Gastroesophageal sphincter (tissue), 4 donors: ENCODE data around the gene SMARCA1. TPM values are rescaled to one million over a fixed set of nuclear protein-coding genes. Genes with fewer than 3 reads are reported as not detected.

ENCODE experiments used
- ATAC-seq: fragments of 150-250 bp; one replicate; pipeline ENCODE4 v1.9.1; 2016; ENCODE audit warnings: mild to moderate bottlenecking, moderate library complexity
- H3K27ac ChIP-seq, 4 donors: fragments of 200-600 bp; sonication (generic) in 3 of 4; 1 replicate in 3 of 4; 2 replicates in 1 of 4; pipeline ENCODE4 v1.5.1; 2016 to 2019
- H3K27me3 ChIP-seq: fragments of 200-600 bp; sonication (generic); one replicate; pipeline ENCODE4 v1.5.1; 2019
- H3K36me3 ChIP-seq, 2 donors: fragments of 200-600 bp; sonication (generic); one replicate each; pipeline ENCODE4 v1.5.1; 2019; ENCODE audit warnings: control low read depth in 1 of 2
- H3K4me1 ChIP-seq, 3 donors: fragments of 200-600 bp; sonication (generic); 1 replicate in 2 of 3; 2 replicates in 1 of 3; pipeline ENCODE4 v1.5.1; 2016 to 2019; ENCODE audit warnings: control low read depth in 2 of 3
- H3K4me3 ChIP-seq, 2 donors: fragments of 200-600 bp; sonication (generic); one replicate each; pipeline ENCODE4 v1.5.1; 2019; ENCODE audit warnings: mild to moderate bottlenecking in 1 of 2, moderate library complexity in 1 of 2
- H3K9me3 ChIP-seq, 3 donors: fragments of 200-600 bp; sonication (generic); one replicate each; pipeline ENCODE4 v1.5.1; 2017 to 2019; ENCODE audit warnings: control low read depth in 2 of 3
- CTCF ChIP-seq, 4 experiments: fragments of 200-600 bp in 2 of 4; fragments of 450-650 bp in 2 of 4; sonication (generic) in 1 of 4; IDR thresholded peaks; one replicate each; pipeline ENCODE4 v1.5.1; 2017 to 2019; ENCODE audit warnings: antibody characterized with exemption in 4 of 4, mild to moderate bottlenecking in 2 of 4, moderate library complexity in 2 of 4
- EP300 ChIP-seq: sonication (generic); formaldehyde crosslinking; IDR thresholded peaks from one replicate; pipeline ENCODE4 v1.6.1; 2017; ENCODE audit warnings: antibody characterized with exemption, mild to moderate bottlenecking
- POLR2A ChIP-seq, 2 donors: fragments of 450-650 bp; IDR thresholded peaks; one replicate each; pipeline ENCODE4 v1.6.1; 2017; ENCODE audit warnings: antibody characterized with exemption in 2 of 2, mild to moderate bottlenecking in 2 of 2, moderate library complexity in 1 of 2
- POLR2AphosphoS5 ChIP-seq: sonication (generic); formaldehyde crosslinking; IDR thresholded peaks from one replicate; pipeline ENCODE4 v1.6.1; 2017; ENCODE audit warnings: antibody characterized with exemption
- WGBS, 2 donors: methylation state at CpG; one replicate each; pipeline ENCODE4 v1.1.5; 2018; ENCODE audit warnings: low coverage in 1 of 2; 5-methylcytosine and 5-hydroxymethylcytosine counted together
- small RNA-seq, 4 donors: library from RNA; depleted of rRNA; stranded (forward); fragments of <200 nt; gene quantifications; one replicate each; pipeline ENCODE3, GENCODE V24; 2016
- total RNA-seq, 4 donors: library from RNA; depleted of rRNA; stranded (reverse); fragments of >200 nt; gene quantifications; one replicate each; pipeline ENCODE4 v1.1.0, GENCODE V29; 2016

The SMARCA1 gene
- total RNA-seq, 4 donors from 2014 or later, result 55.4 to 91.7 (median 64.1) TPM

- Histone ChIP-seq H3K4me3 (no peak overlapping the region), H3K27me3 (no peaks in the 10 kb centered on the region), H3K36me3 (peaks cover 0 to 17% of the 10 kb centered on the region in 2 donors), H3K9me3 (peaks cover 0 to 7% (median 0%) of the 10 kb centered on the region in 3 donors), H3K27ac (no peak overlapping the region), H3K4me1 (no peaks in the 10 kb centered on the region)
- TF ChIP-seq POLR2AphosphoS5 (no peak), EP300 (no peak), POLR2A (IDR thresholded peaks at IDR 0.05) (no peak), CTCF (IDR thresholded peaks at IDR 0.05) (no peak)
- ATAC-seq, result no peak
- WGBS, 2 donors, result no CpG with 5 or more reads among the region's 1 CpG
Measured at GRCh38 chrX:129427267-129427666, 96.0 kb downstream of the SMARCA1 start.

GRCh38 chrX:129423191-129423590 lies 100.1 kb downstream of the SMARCA1 start:
- H3K4me3 ChIP-seq, result no peak overlapping the region
- H3K27ac ChIP-seq, result no peak overlapping the region
- WGBS, 2 donors, result 81 to 93% methylated on average over 4 of the region's 4 CpGs
- H3K27me3 ChIP-seq, result no peaks in the 10 kb centered on the region
- no peak for TF ChIP-seq EP300
- TF ChIP-seq POLR2A (IDR thresholded peaks at IDR 0.05), result no peak
- no peak for TF ChIP-seq POLR2AphosphoS5
- no peak for TF ChIP-seq CTCF (IDR thresholded peaks at IDR 0.05)
- ATAC-seq, result no peak
- peaks cover 0 to 16% of the 10 kb centered on the region in 2 donors for H3K36me3 ChIP-seq
- H3K4me1 ChIP-seq, result no peaks in the 10 kb centered on the region
- peaks cover 0 to 12% (median 0%) of the 10 kb centered on the region in 3 donors for H3K9me3 ChIP-seq

DNA sequence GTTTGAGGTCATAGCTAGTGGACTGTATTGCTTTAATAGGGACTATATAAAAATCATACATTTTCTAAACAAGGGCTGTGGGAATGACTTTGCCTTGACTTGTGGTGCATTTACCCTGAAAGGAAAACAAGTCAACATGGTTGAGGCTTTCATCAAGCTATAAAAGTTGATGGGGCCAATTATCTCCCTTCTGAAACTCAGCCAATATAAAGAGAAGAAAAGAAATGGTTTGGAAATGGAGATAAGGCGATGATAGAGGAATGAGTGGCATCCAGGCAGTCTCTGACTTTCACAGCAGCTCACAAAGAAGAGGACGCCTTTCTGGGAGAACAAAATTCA lies 118.7 kb downstream of the SMARCA1 start:
- 71 to 78% methylated on average over 1 to 2 of the region's 2 CpGs for WGBS, 2 donors
- no peak overlapping the region for H3K27ac ChIP-seq
- no peaks in the 10 kb centered on the region for H3K27me3 ChIP-seq
- TF ChIP-seq CTCF (IDR thresholded peaks at IDR 0.05), result no peak
- TF ChIP-seq EP300, result no peak
- TF ChIP-seq POLR2AphosphoS5, result no peak
- TF ChIP-seq POLR2A (IDR thresholded peaks at IDR 0.05), result no peak
- ATAC-seq, result no peak
- no peaks in the 10 kb centered on the region for H3K4me1 ChIP-seq
- no peak overlapping the region for H3K4me3 ChIP-seq
- no peaks in the 10 kb centered on the region for H3K9me3 ChIP-seq
- no peaks in the 10 kb centered on the region for H3K36me3 ChIP-seq

DNA sequence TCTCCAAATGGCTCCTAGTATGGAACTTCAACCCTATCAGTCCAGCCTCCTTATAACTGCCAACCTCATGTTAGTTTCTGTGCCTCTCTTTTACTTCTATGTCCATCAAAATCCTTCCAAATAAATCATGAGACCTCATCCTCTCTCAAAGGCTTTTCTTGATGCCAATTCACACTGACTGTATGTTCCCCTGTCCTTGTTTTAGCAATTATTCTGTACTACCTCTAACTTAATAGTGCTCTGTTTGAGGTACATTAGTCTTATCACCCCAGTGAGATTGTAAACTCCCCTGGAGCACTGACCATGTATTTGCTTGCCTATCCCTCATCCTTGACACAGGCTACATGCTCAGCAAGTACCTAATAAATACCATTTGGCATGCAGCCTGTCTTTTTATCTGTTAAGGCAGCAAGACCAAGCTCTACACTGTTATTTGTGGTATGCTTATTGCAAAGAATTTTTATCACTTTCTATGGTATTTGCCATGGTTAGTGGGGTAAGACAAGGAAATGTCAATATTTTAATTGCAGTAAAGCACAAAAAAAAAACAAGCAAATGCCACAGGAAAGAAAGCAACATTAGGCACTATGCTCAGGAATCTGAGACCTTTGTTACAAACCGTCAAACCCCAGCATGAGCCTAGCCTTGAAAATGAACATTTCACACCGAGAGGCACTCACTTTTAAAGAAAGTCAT lies 119.2 kb downstream of the SMARCA1 start:
- H3K27ac ChIP-seq, result no peak overlapping the region
- no peak for ATAC-seq
- WGBS, 2 donors, result 44 to 57% methylated on average over 2 of the region's 2 CpGs
- no peak overlapping the region for H3K4me3 ChIP-seq
- no peak for TF ChIP-seq EP300
- no peak for TF ChIP-seq POLR2AphosphoS5
- TF ChIP-seq CTCF (IDR thresholded peaks at IDR 0.05), result no peak
- no peak for TF ChIP-seq POLR2A (IDR thresholded peaks at IDR 0.05)
- H3K27me3 ChIP-seq, result no peaks in the 10 kb centered on the region
- no peaks in the 10 kb centered on the region for H3K36me3 ChIP-seq
- H3K9me3 ChIP-seq, result no peaks in the 10 kb centered on the region
- no peaks in the 10 kb centered on the region for H3K4me1 ChIP-seq

Small RNA genes within 50 kb of the gene (small RNA-seq; reads per million reads assigned to genes)
- gene RF01169 (0 reads per million in 4 donors), gene RNA5SP513 (4.6 to 10.6 (median 5.8) reads per million in 4 donors), gene RPS26P56 (0 reads per million in 4 donors)

Other genes starting within 250 kb of the SMARCA1 start
- 10 to 100 TPM; 32.4 to 72.1 (median 57.8) TPM for gene OCRL, start 16.8 kb upstream of the SMARCA1 start, total RNA-seq
- gene APLN, start 131.5 kb upstream of the SMARCA1 start, total RNA-seq, result 1 to 10 TPM in 3 of 4 donors, under 1 TPM in 1; 0.78 to 2.3 (median 1.2) TPM
- gene XPNPEP2, start 215.5 kb upstream of the SMARCA1 start, total RNA-seq, result 10 to 100 TPM in 1 of 4 donors, 1 to 10 TPM in 2, under 1 TPM in 1; 0.93 to 11.2 (median 6.5) TPM